ENCODE measurements around the gene A1BG. TPM values are rescaled to one million over a fixed set of nuclear protein-coding genes. Genes with fewer than 3 reads are reported as not detected.

A1BG gene
- total RNA-seq, 2 experiments from 2014 or later, result 35.2 to 36.2 TPM

DNA sequence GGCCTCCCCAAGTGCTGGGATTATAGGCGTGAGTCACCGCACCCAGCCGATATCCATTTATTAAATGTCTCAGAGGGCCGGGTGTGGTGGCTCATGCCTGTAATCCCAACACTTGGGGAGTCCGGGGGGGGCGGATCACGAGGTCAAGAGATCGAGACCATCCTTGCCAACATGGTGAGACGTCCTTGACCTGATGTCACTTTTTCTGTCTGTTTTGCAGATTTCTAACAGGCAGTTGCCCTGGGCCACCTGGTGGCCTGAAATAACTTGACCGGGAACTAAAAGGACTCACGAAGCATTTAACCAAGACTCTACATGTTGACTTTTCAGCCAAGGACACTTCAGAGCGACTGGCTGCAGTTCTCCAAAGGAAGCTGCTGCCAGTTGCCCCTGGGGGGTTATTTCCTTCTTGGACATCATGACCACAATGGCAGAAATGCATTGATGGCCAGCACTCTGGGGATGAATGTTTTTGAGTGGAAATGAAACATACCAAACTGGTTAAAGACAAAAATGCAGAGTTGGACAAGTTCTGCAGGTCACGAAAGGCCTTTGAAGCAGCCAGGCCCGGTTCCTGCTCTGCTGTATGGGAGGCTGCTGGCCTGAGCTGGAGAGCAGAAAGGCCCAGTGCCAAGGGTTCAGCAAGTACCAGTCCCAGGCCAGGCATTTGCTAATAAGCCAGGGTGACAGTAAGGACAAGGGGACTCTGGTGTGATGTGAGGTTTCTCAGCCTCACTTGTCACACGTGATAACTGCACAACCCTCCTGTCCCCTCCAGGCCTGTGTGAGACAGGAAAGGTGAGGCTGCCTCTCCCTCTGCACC, 19.2 kb upstream of the A1BG start:
- TF ChIP-seq, protein P1, sequence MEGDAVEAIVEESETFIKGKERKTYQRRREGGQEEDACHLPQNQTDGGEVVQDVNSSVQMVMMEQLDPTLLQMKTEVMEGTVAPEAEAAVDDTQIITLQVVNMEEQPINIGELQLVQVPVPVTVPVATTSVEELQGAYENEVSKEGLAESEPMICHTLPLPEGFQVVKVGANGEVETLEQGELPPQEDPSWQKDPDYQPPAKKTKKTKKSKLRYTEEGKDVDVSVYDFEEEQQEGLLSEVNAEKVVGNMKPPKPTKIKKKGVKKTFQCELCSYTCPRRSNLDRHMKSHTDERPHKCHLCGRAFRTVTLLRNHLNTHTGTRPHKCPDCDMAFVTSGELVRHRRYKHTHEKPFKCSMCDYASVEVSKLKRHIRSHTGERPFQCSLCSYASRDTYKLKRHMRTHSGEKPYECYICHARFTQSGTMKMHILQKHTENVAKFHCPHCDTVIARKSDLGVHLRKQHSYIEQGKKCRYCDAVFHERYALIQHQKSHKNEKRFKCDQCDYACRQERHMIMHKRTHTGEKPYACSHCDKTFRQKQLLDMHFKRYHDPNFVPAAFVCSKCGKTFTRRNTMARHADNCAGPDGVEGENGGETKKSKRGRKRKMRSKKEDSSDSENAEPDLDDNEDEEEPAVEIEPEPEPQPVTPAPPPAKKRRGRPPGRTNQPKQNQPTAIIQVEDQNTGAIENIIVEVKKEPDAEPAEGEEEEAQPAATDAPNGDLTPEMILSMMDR (IDR thresholded peaks at IDR 0.05), result no peak
- H3K4me3 Mint-ChIP-seq, result no peak overlapping the region
- no peaks in the 10 kb centered on the region for H3K4me1 Mint-ChIP-seq (ENCODE audit: low read depth)
- H3K36me3 Mint-ChIP-seq (ENCODE audit: low read depth), result no peaks in the 10 kb centered on the region
- intact Hi-C loops (cut with micrococcal nuclease), result no loop called here
- H3K9me3 Mint-ChIP-seq, result no peaks in the 10 kb centered on the region
- DNase-seq, result no peak
- ChIA-PET CTCF (no interaction called here), POLR2A (interaction anchor here (0.7 to 1.4 kb wide), 3 partner anchors 10 to 23 kb away, joined by 3 to 5 read pairs (median 3); partner anchors contain the start of gene ZNF497)
- no peak for ATAC-seq
- H3K27ac Mint-ChIP-seq, result no peak overlapping the region
- no peaks in the 10 kb centered on the region for H3K27me3 Mint-ChIP-seq

- no peak for DNase-seq
- Mint-ChIP-seq H3K27ac (no peak overlapping the region), H3K4me1 (ENCODE audit: low read depth) (no peaks in the 10 kb centered on the region), H3K27me3 (no peaks in the 10 kb centered on the region), H3K4me3 (no peak overlapping the region), H3K36me3 (ENCODE audit: low read depth) (no peaks in the 10 kb centered on the region), H3K9me3 (no peaks in the 10 kb centered on the region)
- intact Hi-C loops (cut with micrococcal nuclease), result no loop called here
- ATAC-seq, result no peak
- POLR2A ChIA-PET, result no interaction called here
- TF ChIP-seq, protein P1 (IDR thresholded peaks at IDR 0.05), result no peak
- CTCF ChIA-PET, result interaction anchor here (1.6 kb wide), 1 partner anchor 152 kb away, joined by 3 read pairs; no protein-coding TSS in a partner anchor
These were observed 15.5 kb upstream of the A1BG start for GRCh38 chr19:58368561-58369360.

DNA sequence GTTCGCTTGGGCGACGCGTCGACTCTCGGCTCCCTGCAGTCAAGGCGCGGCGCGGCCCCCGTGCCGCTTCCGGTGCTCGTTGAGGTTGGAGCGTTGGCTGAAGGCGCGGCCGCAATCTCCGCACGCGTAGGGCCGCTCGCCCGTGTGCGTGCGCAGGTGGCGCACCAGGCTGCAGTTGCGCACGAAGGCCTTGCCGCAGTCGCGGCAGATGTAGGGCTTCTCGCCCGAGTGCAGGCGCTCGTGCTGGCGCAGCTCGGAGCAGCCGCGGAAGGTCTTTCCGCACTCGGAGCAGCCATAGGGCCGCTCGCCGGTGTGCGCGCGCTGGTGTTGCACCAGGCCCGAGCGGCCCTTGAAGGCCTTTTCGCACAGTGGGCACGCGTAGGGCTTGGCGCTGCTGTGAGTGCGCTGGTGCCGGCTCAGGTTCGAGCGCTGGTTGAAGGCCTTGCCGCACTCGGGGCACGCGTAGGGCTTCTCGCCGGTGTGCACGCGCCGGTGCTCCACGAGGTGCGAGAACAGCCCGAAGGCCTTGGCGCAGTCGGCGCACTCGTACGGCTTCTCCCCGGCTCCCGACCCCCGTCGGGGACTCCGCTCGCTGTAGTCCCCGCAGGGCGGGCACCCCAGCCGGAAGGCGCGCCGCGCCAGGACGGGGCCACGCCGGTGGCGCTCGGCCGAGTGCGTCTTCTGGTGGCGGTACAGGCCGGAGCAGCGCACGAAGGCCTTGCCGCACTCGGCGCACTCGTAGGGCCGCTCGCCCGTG, 14.6 kb upstream of the A1BG start:
- POLR2A ChIA-PET, result no interaction called here
- no peak for ATAC-seq
- intact Hi-C loops (cut with micrococcal nuclease), result no loop called here
- Mint-ChIP-seq H3K4me3 (no peak overlapping the region), H3K27me3 (no peaks in the 10 kb centered on the region), H3K4me1 (ENCODE audit: low read depth) (no peaks in the 10 kb centered on the region), H3K36me3 (ENCODE audit: low read depth) (no peaks in the 10 kb centered on the region), H3K9me3 (no peaks in the 10 kb centered on the region), H3K27ac (no peak overlapping the region)
- CTCF ChIA-PET, result no interaction called here
- TF ChIP-seq, protein P1 (IDR thresholded peaks at IDR 0.05), result no peak
- DNase-seq, result no peak

- Mint-ChIP-seq H3K9me3 (no peaks in the 10 kb centered on the region), H3K4me1 (ENCODE audit: low read depth) (peaks cover 2% of the 10 kb centered on the region), H3K27me3 (no peaks in the 10 kb centered on the region), H3K27ac (no peak overlapping the region), H3K36me3 (ENCODE audit: low read depth) (no peaks in the 10 kb centered on the region), H3K4me3 (no peak overlapping the region)
- no peak for ATAC-seq
- CTCF ChIA-PET, result no interaction called here
- TF ChIP-seq, protein P1 (IDR thresholded peaks at IDR 0.05), result no peak
- intact Hi-C loops (cut with micrococcal nuclease), result no loop called here
- no peak for DNase-seq
- POLR2A ChIA-PET, result interaction anchor here (0.7 to 1.1 kb wide), 3 partner anchors 13 to 31 kb away, joined by 3 to 4 read pairs (median 3); no protein-coding TSS in a partner anchor
These were observed 13.5 kb upstream of the A1BG start for GRCh38 chr19:58366585-58367430.

Measured in activated CD8-positive, alpha-beta T cell treated with anti-CD3 and anti-CD28 coated beads for 36 hours (primary cell).